Thoracic aorta (tissue), 2 donors: Measurements from ENCODE around the gene ELOVL3. TPM values are rescaled to one million over a fixed set of nuclear protein-coding genes. Genes with fewer than 3 reads are reported as not detected.

ENCODE experiments used
- ATAC-seq: fragments of 150-250 bp; one replicate; pipeline ENCODE4 v1.8.0; 2017; ENCODE audit warnings: low read depth; ENCODE audit not compliant: insufficient number of reproducible peaks, low FRiP score
- DNase-seq: peaks from one replicate; pipeline ENCODE4 v3.0.0-alpha.2; 2020; ENCODE audit warnings: low spot score
- H3K27ac ChIP-seq, 2 donors: fragments of 200-600 bp; sonication (generic); 1 replicate in 1 of 2; 2 replicates in 1 of 2; pipeline ENCODE4 v1.5.1; 2016; ENCODE audit warnings: mild to moderate bottlenecking in 2 of 2, moderate library complexity in 2 of 2
- H3K27me3 ChIP-seq: fragments of 200-600 bp; sonication (generic); replicated peaks from 2 replicates; pipeline ENCODE4 v1.6.0; 2016; ENCODE audit warnings: mild to moderate bottlenecking; ENCODE audit not compliant: insufficient read depth
- H3K36me3 ChIP-seq: fragments of 200-600 bp; sonication (generic); one replicate; pipeline ENCODE4 v1.5.1; 2016
- H3K4me1 ChIP-seq, 2 donors: fragments of 200-600 bp; sonication (generic); 1 replicate in 1 of 2; 2 replicates in 1 of 2; pipeline versions ENCODE4 v1.5.1 to v1.6.0; 2016; ENCODE audit warnings: low read depth in 2 of 2, mild to moderate bottlenecking in 1 of 2; ENCODE audit not compliant: control insufficient read depth in 1 of 2
- H3K4me3 ChIP-seq: fragments of 200-600 bp; sonication (generic); 2 replicates; pipeline ENCODE4 v1.5.1; 2016; ENCODE audit warnings: mild to moderate bottlenecking
- H3K9me3 ChIP-seq: fragments of 200-600 bp; sonication (generic); 2 replicates; pipeline ENCODE4 v1.5.1; 2016
- total RNA-seq, 2 donors: library from RNA; depleted of rRNA; stranded (reverse); fragments of >200 nt; gene quantifications; one replicate each; pipeline versions ENCODE4 v1.1.0 to v1.2.3, GENCODE V29; 2016
- TF ChIP-seq, protein P1 (sequence below): fragments of 200-600 bp; sonication (generic); IDR thresholded peaks from one replicate; pipeline ENCODE4 v1.5.1; 2019; ENCODE audit warnings: antibody characterized with exemption

Gene ELOVL3
- total RNA-seq, 2 donors from 2014 or later, result not detected

DNA sequence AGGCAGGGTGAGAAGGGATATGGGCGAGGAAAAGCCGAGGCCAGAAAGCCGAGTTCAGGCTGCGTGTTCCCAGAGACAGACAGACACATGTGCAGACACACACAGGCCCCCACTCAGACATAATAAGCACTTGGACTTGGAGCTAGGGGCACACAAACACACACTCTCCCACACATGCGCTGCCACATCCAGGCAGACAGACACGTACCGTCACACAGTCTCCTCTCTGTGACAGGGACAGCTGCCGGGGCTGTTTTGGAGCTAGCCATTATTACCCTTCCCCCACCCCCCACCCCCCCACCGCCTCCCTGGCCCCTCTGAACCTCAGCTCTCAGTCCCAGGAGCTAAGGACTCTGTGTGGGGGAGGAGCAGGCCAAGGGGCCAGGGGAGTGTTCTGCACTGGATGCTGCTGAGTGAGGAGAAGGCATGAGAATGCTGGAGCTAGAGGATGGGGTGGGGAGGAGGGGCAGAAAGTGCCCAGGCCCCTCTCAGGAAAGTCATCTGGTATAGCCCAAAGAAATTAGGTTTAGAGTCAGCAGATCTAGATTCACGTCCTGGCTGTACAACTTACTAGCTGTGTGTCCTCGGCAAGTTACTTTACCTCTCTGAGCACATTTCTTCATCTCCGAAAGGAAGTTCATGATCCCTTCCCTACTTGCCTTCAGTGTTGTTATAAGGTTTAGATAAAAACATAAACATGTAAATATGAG lies 8.9 kb downstream of the ELOVL3 start:
- ATAC-seq (no peak), DNase-seq (no peak)
- no peaks in the 10 kb centered on the region for H3K36me3 ChIP-seq
- peaks cover 12 to 17% of the 10 kb centered on the region in 2 donors for H3K4me1 ChIP-seq
- TF ChIP-seq, protein P1, sequence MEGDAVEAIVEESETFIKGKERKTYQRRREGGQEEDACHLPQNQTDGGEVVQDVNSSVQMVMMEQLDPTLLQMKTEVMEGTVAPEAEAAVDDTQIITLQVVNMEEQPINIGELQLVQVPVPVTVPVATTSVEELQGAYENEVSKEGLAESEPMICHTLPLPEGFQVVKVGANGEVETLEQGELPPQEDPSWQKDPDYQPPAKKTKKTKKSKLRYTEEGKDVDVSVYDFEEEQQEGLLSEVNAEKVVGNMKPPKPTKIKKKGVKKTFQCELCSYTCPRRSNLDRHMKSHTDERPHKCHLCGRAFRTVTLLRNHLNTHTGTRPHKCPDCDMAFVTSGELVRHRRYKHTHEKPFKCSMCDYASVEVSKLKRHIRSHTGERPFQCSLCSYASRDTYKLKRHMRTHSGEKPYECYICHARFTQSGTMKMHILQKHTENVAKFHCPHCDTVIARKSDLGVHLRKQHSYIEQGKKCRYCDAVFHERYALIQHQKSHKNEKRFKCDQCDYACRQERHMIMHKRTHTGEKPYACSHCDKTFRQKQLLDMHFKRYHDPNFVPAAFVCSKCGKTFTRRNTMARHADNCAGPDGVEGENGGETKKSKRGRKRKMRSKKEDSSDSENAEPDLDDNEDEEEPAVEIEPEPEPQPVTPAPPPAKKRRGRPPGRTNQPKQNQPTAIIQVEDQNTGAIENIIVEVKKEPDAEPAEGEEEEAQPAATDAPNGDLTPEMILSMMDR, result no peak
- H3K4me3 ChIP-seq, result no peak overlapping the region
- no peaks in the 10 kb centered on the region for H3K9me3 ChIP-seq
- peaks cover 11% of the 10 kb centered on the region for H3K27me3 ChIP-seq
- H3K27ac ChIP-seq, result no peak overlapping the region

GRCh38 chr10:102235598-102235920 lies 9.5 kb downstream of the ELOVL3 start:
- no peak overlapping the region for H3K27ac ChIP-seq
- no peak overlapping the region for H3K4me3 ChIP-seq
- H3K36me3 ChIP-seq, result no peaks in the 10 kb centered on the region
- H3K9me3 ChIP-seq, result no peaks in the 10 kb centered on the region
- H3K4me1 ChIP-seq, result peaks cover 8 to 16% of the 10 kb centered on the region in 2 donors
- TF ChIP-seq, protein P1, result no peak
- peaks cover 11% of the 10 kb centered on the region for H3K27me3 ChIP-seq
- DNase-seq (no peak), ATAC-seq (no peak)

- peaks cover 11 to 16% of the 10 kb centered on the region in 2 donors for H3K4me1 ChIP-seq
- ATAC-seq (no peak), DNase-seq (no peak)
- TF ChIP-seq, protein P1, result no peak
- H3K36me3 ChIP-seq, result no peaks in the 10 kb centered on the region
- H3K4me3 ChIP-seq, result no peak overlapping the region
- H3K9me3 ChIP-seq, result no peaks in the 10 kb centered on the region
- H3K27ac ChIP-seq, result no peak overlapping the region
- peaks cover 7% of the 10 kb centered on the region for H3K27me3 ChIP-seq
Observed at GRCh38 chr10:102236006-102236405, 9.9 kb downstream of the ELOVL3 start.

DNA sequence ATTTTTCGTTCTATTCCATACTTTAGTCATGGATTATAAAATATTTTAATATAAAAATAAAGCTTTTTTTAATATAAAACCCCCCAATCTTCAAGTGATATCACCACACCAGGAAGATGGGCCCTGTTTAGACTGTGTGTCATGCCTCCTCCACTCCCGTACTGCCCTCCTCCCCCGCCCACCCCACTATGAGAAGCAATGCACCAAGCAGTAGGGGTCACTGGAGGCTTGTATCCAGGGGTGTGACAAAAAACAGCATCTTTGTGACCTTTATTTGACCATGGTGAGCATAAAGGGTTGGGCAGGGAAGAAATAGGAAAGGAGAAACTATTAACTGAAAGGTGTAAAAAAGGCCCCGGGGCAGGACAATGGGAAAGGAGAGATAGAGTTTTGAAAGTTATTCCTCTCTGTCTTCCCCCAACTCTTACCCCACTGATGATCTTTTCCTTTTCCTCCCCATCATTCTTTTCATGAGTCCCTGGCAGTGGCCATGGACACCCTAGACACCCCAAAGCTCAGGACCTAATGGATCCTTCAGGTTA lies 11.7 kb downstream of the ELOVL3 start:
- Histone ChIP-seq H3K27ac (no peak overlapping the region), H3K4me3 (no peak overlapping the region), H3K4me1 (peaks cover 8 to 17% of the 10 kb centered on the region in 2 donors), H3K27me3 (no peaks in the 10 kb centered on the region), H3K36me3 (no peaks in the 10 kb centered on the region), H3K9me3 (no peaks in the 10 kb centered on the region)
- TF ChIP-seq, protein P1, result no peak
- ATAC-seq (no peak), DNase-seq (no peak)

GRCh38 chr10:102240467-102241031 lies 14.4 kb downstream of the ELOVL3 start:
- no peak overlapping the region for H3K27ac ChIP-seq
- ATAC-seq, result no peak
- DNase-seq, result no peak

More at GRCh38 chr10:102240467-102241031, 14.4 kb downstream of the ELOVL3 start:
- no peaks in the 10 kb centered on the region for H3K9me3 ChIP-seq
- no peaks in the 10 kb centered on the region for H3K36me3 ChIP-seq
- peaks cover 8 to 22% of the 10 kb centered on the region in 2 donors for H3K4me1 ChIP-seq
- H3K4me3 ChIP-seq, result peak overlapping the region; percentile 77
- H3K27me3 ChIP-seq, result no peaks in the 10 kb centered on the region
- TF ChIP-seq, protein P1, result no peak
